Measurements from ENCODE around the gene PRIM1. TPM values are rescaled to one million over a fixed set of nuclear protein-coding genes. Genes with fewer than 3 reads are reported as not detected.

The PRIM1 gene
- total RNA-seq, 2 donors from 2014 or later, result 71.9 to 76.6 TPM

- DNase-seq (ENCODE audit: low spot score in 2 of 2) (peak; percentile 96 to 98), ATAC-seq (peak; percentile 97)
- H3K9me3 Mint-ChIP-seq, result no peaks in the 10 kb centered on the region
- H3K27ac Mint-ChIP-seq, result peak within 1 kb of the TSS; percentile 96 to 99
- H3K36me3 Mint-ChIP-seq, result peaks cover 48 to 76% of the 10 kb centered on the region in 2 donors
Measured at GRCh38 chr12:56724972-56725722, 27.0 kb downstream of the PRIM1 start, which contains the start of gene NACA. NACA (minus strand) TSS chr12:56725299; CDS start chr12:56724521, 778 bp downstream.

- ATAC-seq (no peak), DNase-seq (ENCODE audit: low spot score in 2 of 2) (no peak)
- peaks cover 53 to 76% of the 10 kb centered on the region in 2 donors for H3K36me3 Mint-ChIP-seq
- peak overlapping the region; percentile 96 to 99 for H3K27ac Mint-ChIP-seq
- no peaks in the 10 kb centered on the region for H3K9me3 Mint-ChIP-seq
Measured at GRCh38 chr12:56724701-56724971, 27.5 kb downstream of the PRIM1 start.

GRCh38 chr12:56723889-56724700, 28.0 kb downstream of the PRIM1 start:
- no peak for DNase-seq (ENCODE audit: low spot score in 2 of 2)
- peaks cover 55 to 82% of the 10 kb centered on the region in 2 donors for H3K36me3 Mint-ChIP-seq
- H3K27ac Mint-ChIP-seq, result peak overlapping the region; percentile 96 to 99
- H3K9me3 Mint-ChIP-seq, result no peaks in the 10 kb centered on the region
- ATAC-seq, result no peak

GRCh38 chr12:56723352-56723751, 28.8 kb downstream of the PRIM1 start:
- ATAC-seq (no peak), DNase-seq (ENCODE audit: low spot score in 2 of 2) (no peak)
- Mint-ChIP-seq H3K36me3 (peaks cover 55 to 86% of the 10 kb centered on the region in 2 donors), H3K27ac (peak overlapping the region; percentile 96 to 99), H3K9me3 (no peaks in the 10 kb centered on the region)

GRCh38 chr12:56722832-56723231, 29.3 kb downstream of the PRIM1 start:
- Mint-ChIP-seq H3K36me3 (peaks cover 55 to 86% of the 10 kb centered on the region in 2 donors), H3K27ac (peak overlapping the region; percentile 96), H3K9me3 (no peaks in the 10 kb centered on the region)
- no peak for ATAC-seq
- DNase-seq (ENCODE audit: low spot score in 2 of 2), result no peak

- ATAC-seq, result no peak
- no peak for DNase-seq (ENCODE audit: low spot score in 2 of 2)
- Mint-ChIP-seq H3K27ac (peak overlapping the region; percentile 96), H3K9me3 (no peaks in the 10 kb centered on the region), H3K36me3 (peaks cover 55 to 80% of the 10 kb centered on the region in 2 donors)
Measured at GRCh38 chr12:56721721-56722120, 30.4 kb downstream of the PRIM1 start.

GRCh38 chr12:56721216-56721615, 30.9 kb downstream of the PRIM1 start:
- peaks cover 57 to 83% of the 10 kb centered on the region in 2 donors for H3K36me3 Mint-ChIP-seq
- H3K9me3 Mint-ChIP-seq, result no peaks in the 10 kb centered on the region
- peak overlapping the region; percentile 80 to 96 for H3K27ac Mint-ChIP-seq
- DNase-seq (ENCODE audit: low spot score in 2 of 2), result no peak
- no peak for ATAC-seq

GRCh38 chr12:56720731-56721151, 31.4 kb downstream of the PRIM1 start:
- DNase-seq (ENCODE audit: low spot score in 2 of 2) (no peak), ATAC-seq (no peak)
- Mint-ChIP-seq H3K36me3 (peaks cover 62 to 83% of the 10 kb centered on the region in 2 donors), H3K9me3 (no peaks in the 10 kb centered on the region), H3K27ac (peak overlapping the region; percentile 80 to 96)

- Mint-ChIP-seq H3K36me3 (peaks cover 59 to 83% of the 10 kb centered on the region in 2 donors), H3K27ac (peak overlapping the region; percentile 80 to 96), H3K9me3 (no peaks in the 10 kb centered on the region)
- no peak for DNase-seq (ENCODE audit: low spot score in 2 of 2)
- no peak for ATAC-seq
Measured at GRCh38 chr12:56719056-56719455, 33.1 kb downstream of the PRIM1 start.

- ATAC-seq (no peak), DNase-seq (ENCODE audit: low spot score in 2 of 2) (no peak)
- Mint-ChIP-seq H3K36me3 (peaks cover 57 to 83% of the 10 kb centered on the region in 2 donors), H3K27ac (peak overlapping the region; percentile 80 to 96), H3K9me3 (no peaks in the 10 kb centered on the region)
Measured at GRCh38 chr12:56718636-56719035, 33.5 kb downstream of the PRIM1 start.

- ATAC-seq, result no peak
- no peak overlapping the region for H3K27ac Mint-ChIP-seq
- no peaks in the 10 kb centered on the region for H3K9me3 Mint-ChIP-seq
- no peak for DNase-seq (ENCODE audit: low spot score in 2 of 2)
- H3K36me3 Mint-ChIP-seq, result peaks cover 57 to 83% of the 10 kb centered on the region in 2 donors
Measured at GRCh38 chr12:56718149-56718548, 34.0 kb downstream of the PRIM1 start.

GRCh38 chr12:56716933-56717880, 34.9 kb downstream of the PRIM1 start:
- Mint-ChIP-seq H3K36me3 (peaks cover 57 to 86% of the 10 kb centered on the region in 2 donors), H3K9me3 (no peaks in the 10 kb centered on the region), H3K27ac (peak overlapping the region; percentile 64 to 82)
- ATAC-seq (no peak), DNase-seq (ENCODE audit: low spot score in 2 of 2) (no peak)

- Mint-ChIP-seq H3K9me3 (no peaks in the 10 kb centered on the region), H3K27ac (peak overlapping the region; percentile 64 to 82), H3K36me3 (peaks cover 51 to 81% of the 10 kb centered on the region in 2 donors)
- ATAC-seq, result no peak
- DNase-seq (ENCODE audit: low spot score in 2 of 2), result no peak
Measured at GRCh38 chr12:56716458-56716857, 35.7 kb downstream of the PRIM1 start.

GRCh38 chr12:56715798-56716197, 36.3 kb downstream of the PRIM1 start:
- no peaks in the 10 kb centered on the region for H3K9me3 Mint-ChIP-seq
- H3K27ac Mint-ChIP-seq, result peak overlapping the region; percentile 38 to 64
- DNase-seq (ENCODE audit: low spot score in 2 of 2), result no peak
- ATAC-seq, result peak in 1 of 2 donors; percentile 2
- H3K36me3 Mint-ChIP-seq, result peaks cover 46 to 79% of the 10 kb centered on the region in 2 donors

GRCh38 chr12:56714431-56714929, 37.6 kb downstream of the PRIM1 start:
- Mint-ChIP-seq H3K27ac (no peak overlapping the region), H3K36me3 (peaks cover 33 to 66% of the 10 kb centered on the region in 2 donors), H3K9me3 (no peaks in the 10 kb centered on the region)
- DNase-seq (ENCODE audit: low spot score in 2 of 2) (no peak), ATAC-seq (peak in 1 of 2 donors; percentile 12)

GRCh38 chr12:56713345-56713744, 38.8 kb downstream of the PRIM1 start:
- Mint-ChIP-seq H3K27ac (no peak overlapping the region), H3K9me3 (no peaks in the 10 kb centered on the region), H3K36me3 (peaks cover 32 to 57% of the 10 kb centered on the region in 2 donors)
- DNase-seq (ENCODE audit: low spot score in 2 of 2) (no peak), ATAC-seq (no peak)

Measured in activated naive CD4-positive, alpha-beta T cell treated with anti-CD3 and anti-CD28 coated beads, Interleukin-2, amount 50 U/mL, for 72 hours (primary cell).